CD4-positive, alpha-beta memory T cell (primary cell): ENCODE results near the gene MEGF9. TPM values are rescaled to one million over a fixed set of nuclear protein-coding genes. Genes with fewer than 3 reads are reported as not detected.
A peak's percentile ranks its signal among the peaks of the same experiment; 100 is the strongest.

Source experiments
- CTCF ChIA-PET: fragments of 350-600 bp; sonication (Branson Sonifier 250); formaldehyde crosslinking; loops from one replicate; lab custom pipeline; 2021; ENCODE audit warnings: inconsistent platforms; ENCODE audit not compliant: partially characterized antibody; lab: Charles Lee
- POLR2A ChIA-PET: fragments of 350-600 bp; sonication (Branson Sonifier 250); formaldehyde crosslinking; loops from one replicate; lab custom pipeline; 2021; ENCODE audit not compliant: partially characterized antibody; lab: Charles Lee
- DNase-seq, 5 donors: peaks; one replicate each; pipeline versions ENCODE4 v3.0.0 to v3.0.0-alpha.2; 2020 to 2022; ENCODE audit warnings: mixed read lengths in 1 of 5
- H3K27ac ChIP-seq: one replicate; pipeline ENCODE4 v1.7.0; 2013; ENCODE audit warnings: low read depth, low read length
- H3K27me3 ChIP-seq: 2 replicates; pipeline ENCODE4 v1.7.0; 2013; ENCODE audit warnings: mild to moderate bottlenecking, low read length, moderate library complexity; ENCODE audit not compliant: insufficient read depth
- H3K36me3 ChIP-seq: 2 replicates; pipeline ENCODE4 v1.7.0; 2013; ENCODE audit warnings: mild to moderate bottlenecking, low read length, moderate library complexity; ENCODE audit not compliant: insufficient read depth
- H3K4me1 ChIP-seq: 2 replicates; pipeline ENCODE4 v1.7.0; 2013; ENCODE audit warnings: mild to moderate bottlenecking, low read length, moderate library complexity; ENCODE audit not compliant: insufficient read depth
- H3K4me3 ChIP-seq, 2 donors: one replicate each; pipeline ENCODE4 v1.7.0; 2013; ENCODE audit warnings: low read length in 2 of 2, mild to moderate bottlenecking in 1 of 2
- H3K9me3 ChIP-seq, 2 donors: one replicate each; pipeline ENCODE4 v1.7.0; 2013; ENCODE audit warnings: low read length in 2 of 2, control low read depth in 1 of 2; ENCODE audit not compliant: control insufficient read depth in 1 of 2
- H3K27ac Mint-ChIP-seq, 7 donors: one replicate each; pipeline ENCODE4 v1.8.0; 2020 to 2021; ENCODE audit warnings: mixed read lengths in 7 of 7, mild to moderate bottlenecking in 6 of 7, inconsistent platforms in 3 of 7, moderate library complexity in 3 of 7
- H3K27me3 Mint-ChIP-seq, 2 donors: one replicate each; pipeline ENCODE4 v1.8.0; 2020 to 2021; ENCODE audit warnings: mixed read lengths in 2 of 2
- H3K36me3 Mint-ChIP-seq, 2 donors: one replicate each; pipeline ENCODE4 v1.8.0; 2020 to 2021; ENCODE audit warnings: mixed read lengths in 2 of 2, inconsistent platforms in 1 of 2, mild to moderate bottlenecking in 1 of 2
- H3K4me1 Mint-ChIP-seq, 4 donors: one replicate each; pipeline ENCODE4 v1.8.0; 2020 to 2021; ENCODE audit warnings: mixed read lengths in 4 of 4, mild to moderate bottlenecking in 1 of 4
- H3K4me3 Mint-ChIP-seq, 8 donors: one replicate each; pipeline ENCODE4 v1.8.0; 2020 to 2021; ENCODE audit warnings: mixed read lengths in 8 of 8, mild to moderate bottlenecking in 7 of 8, moderate library complexity in 6 of 8, inconsistent platforms in 3 of 8
- H3K9me3 Mint-ChIP-seq, 8 donors: one replicate each; pipeline ENCODE4 v1.8.0; 2020 to 2021; ENCODE audit warnings: mixed read lengths in 8 of 8, mild to moderate bottlenecking in 5 of 8, inconsistent platforms in 3 of 8, moderate library complexity in 1 of 8
- intact Hi-C: fragments of 100-400 bp; cut with micrococcal nuclease; formaldehyde crosslinking; loops from one replicate; pipeline ENCODE4 v1.15.1; 2023
- polyA plus RNA-seq, 2 donors: library from polyadenylated mRNA; unstranded; fragments of 300-500 nt; fragmentation: Illumina TruSeq; gene quantifications; one replicate each; pipeline ENCODE4 v1.2.3, GENCODE V29; 2021
- total RNA-seq, 2 experiments: library from RNA; stranded (reverse); gene quantifications; one replicate each; pipeline ENCODE4 v1.2.3, GENCODE V29; 2021

MEGF9 gene
- total and polyA plus RNA-seq, 4 experiments from 2014 or later: 5.9 to 14.9 (median 10.5) TPM

DNA sequence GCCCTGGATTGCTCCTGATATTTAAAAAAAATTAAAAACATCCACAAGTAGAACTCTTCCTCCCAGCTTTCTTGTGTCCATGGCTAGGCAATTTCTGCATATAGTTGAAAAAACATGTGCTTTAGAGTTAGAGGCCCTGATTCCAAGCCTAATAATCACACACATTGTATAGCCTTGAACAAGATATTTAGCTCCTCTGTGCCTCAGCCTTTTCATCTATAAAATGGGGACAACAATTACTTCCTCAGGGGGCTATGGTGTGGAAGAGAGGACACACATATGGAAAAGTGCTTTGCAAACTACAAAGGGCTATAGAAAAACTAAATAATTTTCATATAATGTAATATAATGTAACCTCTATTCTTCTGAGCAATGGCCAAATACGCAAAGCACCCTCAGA, 111.3 kb downstream of the MEGF9 start:
- H3K36me3 Mint-ChIP-seq: peaks cover 26 to 30% of the 10 kb centered on the region in 2 donors
- Histone ChIP-seq H3K27me3 (no peaks in the 10 kb centered on the region), H3K36me3 (peaks cover 20% of the 10 kb centered on the region), H3K4me3 (no peak overlapping the region), H3K27ac (no peak overlapping the region), H3K4me1 (no peaks in the 10 kb centered on the region), H3K9me3 (no peaks in the 10 kb centered on the region)
- ChIA-PET CTCF (no interaction called here), POLR2A (no interaction called here)
- H3K27me3 Mint-ChIP-seq: no peaks in the 10 kb centered on the region
- no peak for DNase-seq
- intact Hi-C loops: no loop called here
- H3K9me3 Mint-ChIP-seq: no peaks in the 10 kb centered on the region
- H3K4me1 Mint-ChIP-seq: peaks cover 0 to 2% (median 1%) of the 10 kb centered on the region in 4 donors
- no peak overlapping the region for H3K27ac Mint-ChIP-seq
- no peak overlapping the region for H3K4me3 Mint-ChIP-seq

DNA sequence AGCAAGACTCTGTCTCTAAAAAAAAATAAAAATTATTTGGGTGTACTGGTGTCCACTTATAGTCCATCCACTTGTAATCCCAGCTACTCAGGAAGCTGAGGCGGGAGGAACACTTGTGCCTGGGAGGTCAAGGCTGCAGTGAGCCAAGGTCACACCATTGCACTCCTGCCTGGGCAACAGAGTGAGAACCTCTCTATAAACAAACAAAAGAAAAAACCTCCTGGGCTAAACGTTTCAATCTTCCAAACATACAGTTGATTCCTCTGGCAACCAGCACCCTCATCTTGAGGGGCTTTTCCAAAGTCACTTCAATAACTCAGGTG, 120.4 kb downstream of the MEGF9 start:
- Histone ChIP-seq H3K36me3 (no peaks in the 10 kb centered on the region), H3K9me3 (no peaks in the 10 kb centered on the region), H3K4me3 (no peak overlapping the region), H3K4me1 (no peaks in the 10 kb centered on the region), H3K27me3 (no peaks in the 10 kb centered on the region), H3K27ac (no peak overlapping the region)
- ChIA-PET POLR2A (no interaction called here), CTCF (no interaction called here)
- Mint-ChIP-seq H3K4me1 (peaks cover 0 to under 1% (median under 1%) of the 10 kb centered on the region in 4 donors), H3K27ac (no peak overlapping the region), H3K4me3 (no peak overlapping the region), H3K9me3 (peaks cover 0 to 3% (median 0%) of the 10 kb centered on the region in 8 donors), H3K27me3 (no peaks in the 10 kb centered on the region), H3K36me3 (no peaks in the 10 kb centered on the region)
- no peak for DNase-seq
- intact Hi-C loops: no loop called here

DNA sequence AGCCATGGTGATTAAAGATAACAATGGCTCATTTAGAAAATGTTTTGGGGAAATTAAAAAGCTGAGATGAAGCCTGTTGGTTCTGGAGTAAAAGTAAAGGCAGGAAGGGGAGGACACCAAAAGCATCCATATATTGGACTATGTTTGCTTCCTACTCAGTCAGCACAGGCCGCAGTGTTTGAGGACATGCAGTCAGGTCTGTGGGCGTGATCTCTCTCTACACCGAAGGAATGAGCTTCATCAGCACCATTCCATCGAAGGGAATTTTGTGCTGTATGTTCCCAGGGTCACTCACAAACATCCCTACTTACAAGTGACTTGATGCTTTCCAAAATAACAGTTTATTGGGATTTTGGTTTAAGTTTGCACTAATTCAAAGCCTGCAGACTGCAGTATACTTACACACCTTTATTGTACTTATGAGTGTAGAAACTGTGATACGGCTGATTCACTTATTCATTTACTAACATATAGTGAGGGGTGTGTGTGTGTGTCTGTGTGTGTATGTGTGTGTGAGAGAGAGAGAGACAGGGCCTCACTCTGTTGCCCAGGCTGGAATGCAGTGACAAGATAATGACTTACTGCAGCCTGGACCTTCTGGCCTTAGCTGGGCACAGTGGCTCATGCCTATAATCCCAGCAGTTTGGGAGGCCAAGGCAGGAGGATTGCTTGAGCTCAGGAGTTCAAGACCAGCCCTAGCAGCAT, 120.9 kb downstream of the MEGF9 start:
- DNase-seq: no peak
- Histone ChIP-seq H3K4me1 (no peaks in the 10 kb centered on the region), H3K9me3 (no peaks in the 10 kb centered on the region), H3K27me3 (no peaks in the 10 kb centered on the region), H3K4me3 (no peak overlapping the region), H3K27ac (no peak overlapping the region), H3K36me3 (no peaks in the 10 kb centered on the region)
- Mint-ChIP-seq H3K4me1 (no peaks in the 10 kb centered on the region), H3K36me3 (no peaks in the 10 kb centered on the region), H3K9me3 (peaks cover 0 to 3% (median 0%) of the 10 kb centered on the region in 8 donors), H3K4me3 (no peak overlapping the region), H3K27me3 (no peaks in the 10 kb centered on the region), H3K27ac (no peak overlapping the region)
- intact Hi-C loops: no loop called here
- CTCF ChIA-PET: no interaction called here
- POLR2A ChIA-PET: no interaction called here

DNA sequence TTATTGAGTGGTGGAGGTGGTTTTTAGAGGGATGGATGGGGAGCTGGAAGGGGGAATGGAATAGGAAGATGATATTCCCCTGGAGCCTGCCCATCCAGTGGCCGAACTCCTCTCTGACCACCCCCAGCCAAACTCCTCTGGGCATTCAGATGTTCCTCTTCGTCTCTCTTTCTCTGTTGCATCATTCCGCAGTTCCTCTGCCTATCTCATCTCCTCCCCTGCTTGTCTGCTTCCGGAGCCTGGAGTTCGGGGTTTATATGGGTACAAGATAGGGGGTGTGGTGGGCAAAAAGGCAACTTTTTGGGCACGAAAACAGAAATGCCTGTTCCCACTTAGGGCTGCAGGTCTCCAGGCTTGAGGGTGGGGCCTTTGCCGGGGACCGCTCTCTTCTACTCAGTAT, 122.1 kb downstream of the MEGF9 start:
- POLR2A ChIA-PET: no interaction called here
- Mint-ChIP-seq H3K4me1 (no peaks in the 10 kb centered on the region), H3K4me3 (no peak overlapping the region), H3K9me3 (peaks cover 0 to 3% (median 0%) of the 10 kb centered on the region in 8 donors), H3K27me3 (no peaks in the 10 kb centered on the region), H3K36me3 (no peaks in the 10 kb centered on the region), H3K27ac (no peak overlapping the region)
- DNase-seq: no peak
- CTCF ChIA-PET: interaction anchor here (0.8 kb wide), 1 partner anchor 27 kb away, joined by 3 read pairs; no protein-coding TSS in a partner anchor
- no peak overlapping the region for H3K4me3 ChIP-seq
- H3K27me3 ChIP-seq: no peaks in the 10 kb centered on the region
- H3K4me1 ChIP-seq: no peaks in the 10 kb centered on the region
- H3K9me3 ChIP-seq: no peaks in the 10 kb centered on the region
- intact Hi-C loops: no loop called here
- H3K36me3 ChIP-seq: no peaks in the 10 kb centered on the region
- no peak overlapping the region for H3K27ac ChIP-seq

DNA sequence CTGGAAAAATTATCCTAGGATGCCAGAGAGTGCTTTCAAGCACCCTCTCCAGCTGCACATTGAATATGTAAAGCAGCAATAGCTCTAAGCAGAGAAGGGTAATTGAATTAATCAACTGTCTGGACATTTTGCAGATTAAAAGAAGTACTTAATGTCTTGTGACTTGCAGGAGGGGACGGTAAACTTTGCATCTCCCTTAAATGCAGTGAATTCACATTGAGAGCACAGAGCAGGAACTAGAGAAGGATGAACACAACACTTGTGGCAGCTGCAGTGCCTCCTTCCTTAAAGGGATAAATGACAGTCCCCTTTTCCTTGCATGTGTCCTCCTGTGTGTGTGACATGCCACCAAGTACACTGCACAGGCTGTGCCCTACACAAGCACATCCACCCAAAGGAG, 126.9 kb downstream of the MEGF9 start:
- no peak overlapping the region for H3K27ac ChIP-seq
- no peak overlapping the region for H3K4me3 ChIP-seq
- no peaks in the 10 kb centered on the region for H3K27me3 ChIP-seq
- no peak for DNase-seq
- H3K36me3 ChIP-seq: no peaks in the 10 kb centered on the region
- Mint-ChIP-seq H3K9me3 (peaks cover 0 to 2% (median 0%) of the 10 kb centered on the region in 8 donors), H3K36me3 (no peaks in the 10 kb centered on the region), H3K27me3 (no peaks in the 10 kb centered on the region), H3K27ac (no peak overlapping the region), H3K4me1 (peaks cover 5 to 9% (median 7%) of the 10 kb centered on the region in 4 donors), H3K4me3 (no peak overlapping the region)
- POLR2A ChIA-PET: no interaction called here
- CTCF ChIA-PET: interaction anchor here (1.3 kb wide), 1 partner anchor 37 kb away, joined by 5 read pairs; no protein-coding TSS in a partner anchor
- H3K9me3 ChIP-seq: no peaks in the 10 kb centered on the region
- peaks cover 5% of the 10 kb centered on the region for H3K4me1 ChIP-seq
- intact Hi-C loops: no loop called here

DNA sequence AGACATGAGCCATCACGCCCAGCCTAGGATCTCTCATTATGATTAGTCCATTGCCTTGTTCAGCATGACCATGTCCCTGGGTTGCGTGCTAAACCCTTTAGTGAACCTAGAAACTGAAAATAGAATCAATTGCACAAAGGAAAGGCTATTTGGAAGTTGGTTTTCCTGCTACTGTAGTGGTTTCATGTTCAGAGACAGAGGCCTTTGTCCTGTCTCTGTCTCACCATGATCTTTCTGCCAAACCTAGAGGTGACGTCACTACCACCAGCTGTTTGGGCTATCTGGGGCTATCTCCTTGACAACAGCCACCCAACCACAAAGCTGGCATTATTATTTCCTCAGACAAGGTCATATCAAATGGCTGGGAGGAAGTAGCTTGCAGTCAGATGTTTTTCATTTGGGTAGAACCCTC, 130.3 kb downstream of the MEGF9 start:
- H3K36me3 Mint-ChIP-seq: peaks cover 0 to 12% of the 10 kb centered on the region in 2 donors
- H3K4me1 Mint-ChIP-seq: peaks cover 15 to 38% (median 23%) of the 10 kb centered on the region in 4 donors
- H3K4me3 Mint-ChIP-seq: peak overlapping the region in 1 of 8 donors; percentile 25
- no peak overlapping the region for H3K4me3 ChIP-seq
- H3K27me3 Mint-ChIP-seq: no peaks in the 10 kb centered on the region
- intact Hi-C loops: no loop called here
- DNase-seq: peak; percentile 31 to 66 (median 56)
- POLR2A ChIA-PET: no interaction called here
- CTCF ChIA-PET: no interaction called here
- H3K36me3 ChIP-seq: no peaks in the 10 kb centered on the region
- peaks cover 19% of the 10 kb centered on the region for H3K4me1 ChIP-seq
- H3K27me3 ChIP-seq: no peaks in the 10 kb centered on the region
- H3K9me3 Mint-ChIP-seq: no peaks in the 10 kb centered on the region
- H3K27ac ChIP-seq: no peak overlapping the region
- H3K9me3 ChIP-seq: no peaks in the 10 kb centered on the region
- peak overlapping the region in 5 of 7 donors; percentile 13 to 76 (median 69) for H3K27ac Mint-ChIP-seq

DNA sequence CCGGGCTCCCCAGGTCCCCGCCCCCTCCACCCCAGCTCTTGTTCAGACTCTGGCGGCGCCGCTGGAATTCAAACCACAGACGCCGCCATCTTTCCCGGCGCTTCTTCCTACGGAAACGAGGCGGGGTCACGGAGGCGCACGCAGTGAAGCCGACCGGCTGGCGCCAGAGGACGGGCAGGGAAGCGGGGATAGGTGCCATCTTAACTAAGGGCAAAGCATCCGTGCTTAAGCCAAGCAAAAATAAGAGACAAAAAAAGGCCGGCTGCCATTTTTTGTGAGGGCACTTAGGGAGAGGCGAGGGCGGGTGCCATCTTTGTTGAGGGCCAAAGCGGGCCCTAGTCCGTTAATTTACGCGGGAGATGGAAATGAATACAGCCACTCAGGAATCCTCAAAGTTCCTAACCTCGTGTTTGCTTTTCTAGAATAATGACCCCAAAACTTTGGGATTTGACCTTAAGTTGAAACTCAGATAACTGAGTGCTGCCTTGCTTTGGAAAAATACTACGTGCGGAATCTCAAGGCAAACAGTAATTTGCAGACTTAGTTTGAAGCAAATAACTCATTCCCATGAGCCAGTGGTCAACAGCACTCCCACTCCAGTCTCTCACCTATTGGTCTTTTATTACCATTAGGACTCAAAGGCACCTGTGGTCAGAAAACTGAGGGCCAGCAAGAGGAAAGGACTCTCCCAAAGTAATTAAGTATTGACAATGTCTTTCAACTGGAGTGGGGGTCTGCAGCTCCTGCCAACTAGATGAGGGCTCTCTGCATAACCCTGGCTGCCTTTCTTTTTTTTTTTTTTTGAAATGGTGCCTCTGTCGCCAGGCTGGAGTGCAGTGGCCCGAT, 134.0 kb downstream of the MEGF9 start, which contains the start of gene CDK5RAP2:
CDK5RAP2 (minus strand) TSS at position 117 of the 846 bp plus-strand sequence. CDS start 189 bp downstream, outside the sequence.
- Mint-ChIP-seq H3K27ac (peak within 1 kb of the TSS; percentile 77 to 97 (median 92)), H3K36me3 (peaks cover 6 to 23% of the 10 kb centered on the region in 2 donors), H3K27me3 (no peaks in the 10 kb centered on the region), H3K4me1 (peaks cover 30 to 68% (median 48%) of the 10 kb centered on the region in 4 donors), H3K9me3 (no peaks in the 10 kb centered on the region), H3K4me3 (peak within 1 kb of the TSS; percentile 92 to 97 (median 94))
- intact Hi-C loops: loop anchor here (1.0 kb wide), 2 partner anchors 134 to 622 kb away; partner anchors contain the start of gene MEGF9
- Histone ChIP-seq H3K27ac (peak within 1 kb of the TSS; percentile 69), H3K9me3 (no peaks in the 10 kb centered on the region), H3K4me1 (peaks cover 32% of the 10 kb centered on the region), H3K36me3 (no peaks in the 10 kb centered on the region), H3K27me3 (no peaks in the 10 kb centered on the region), H3K4me3 (peak within 1 kb of the TSS; percentile 91 to 97)
- ChIA-PET POLR2A (interaction anchor here (0.8 kb wide), 1 partner anchor 10 kb away, joined by 3 read pairs; no protein-coding TSS in a partner anchor), CTCF (no interaction called here)
- DNase-seq: peak; percentile 91 to 95 (median 93)
